H9 (cell line): ENCODE measurements around the gene TIPARP. TPM values are rescaled to one million over a fixed set of nuclear protein-coding genes. Genes with fewer than 3 reads are reported as not detected.

Experiments used
- DNase-seq: peaks from one replicate; pipeline ENCODE4 v3.0.0-alpha.2; 2017
- H2AFZ ChIP-seq: one replicate; pipeline ENCODE4 v1.6.1; 2013; ENCODE audit warnings: mild to moderate bottlenecking, low read length, control low read depth, moderate library complexity
- H2AK5ac ChIP-seq: 2 replicates; pipeline ENCODE4 v1.6.1; 2013; ENCODE audit warnings: low read length, control low read depth, mixed read lengths; ENCODE audit not compliant: insufficient read length
- H2BK120ac ChIP-seq: one replicate; pipeline ENCODE4 v1.6.1; 2013; ENCODE audit warnings: low read depth, mild to moderate bottlenecking, low read length, control low read depth, inconsistent platforms; ENCODE audit not compliant: poor library complexity, severe bottlenecking
- H2BK12ac ChIP-seq: 2 replicates; pipeline ENCODE4 v1.6.1; 2013; ENCODE audit warnings: low read length, control low read depth, mixed read lengths, low read depth; ENCODE audit not compliant: insufficient read length
- H2BK15ac ChIP-seq: 2 replicates; pipeline ENCODE4 v1.6.1; 2013; ENCODE audit warnings: low read depth, low read length, control low read depth
- H2BK20ac ChIP-seq: one replicate; pipeline ENCODE4 v1.6.1; 2013; ENCODE audit warnings: low read depth, mild to moderate bottlenecking, low read length, control low read depth, inconsistent platforms; ENCODE audit not compliant: poor library complexity, severe bottlenecking
- H2BK5ac ChIP-seq: 2 replicates; pipeline ENCODE4 v1.6.1; 2013; ENCODE audit warnings: low read length, control low read depth, mixed read lengths; ENCODE audit not compliant: insufficient read length
- H3K14ac ChIP-seq: 2 replicates; pipeline ENCODE4 v1.6.1; 2013; ENCODE audit warnings: low read length, control low read depth; ENCODE audit not compliant: insufficient read depth
- H3K18ac ChIP-seq: 2 replicates; pipeline ENCODE4 v1.6.1; 2013; ENCODE audit warnings: low read depth, mild to moderate bottlenecking, mixed read lengths, low read length, control low read depth; ENCODE audit not compliant: insufficient read length
- H3K23ac ChIP-seq: 2 replicates; pipeline ENCODE4 v1.6.1; 2013; ENCODE audit warnings: low read length, control low read depth, mixed read lengths, low read depth; ENCODE audit not compliant: insufficient read length
- H3K23me2 ChIP-seq: 2 replicates; pipeline ENCODE4 v1.6.1; 2013; ENCODE audit warnings: low read depth, mild to moderate bottlenecking, mixed read lengths, low read length, control low read depth; ENCODE audit not compliant: insufficient read length, poor library complexity, severe bottlenecking
- H3K27ac ChIP-seq: 2 replicates; pipeline ENCODE4 v1.5.1; 2013; ENCODE audit warnings: low read length, control low read depth, mixed read lengths, low read depth; ENCODE audit not compliant: insufficient read length
- H3K27me3 ChIP-seq: 2 replicates; pipeline ENCODE4 v1.6.1; 2013; ENCODE audit warnings: low read length, control low read depth, inconsistent platforms; ENCODE audit not compliant: insufficient read depth
- H3K4ac ChIP-seq: 2 replicates; pipeline ENCODE4 v1.6.1; 2013; ENCODE audit warnings: low read depth, mild to moderate bottlenecking, control low read depth, inconsistent platforms, low read length, moderate library complexity
- H3K4me1 ChIP-seq: 2 replicates; pipeline ENCODE4 v1.6.1; 2013; ENCODE audit warnings: low read length, control low read depth, inconsistent platforms; ENCODE audit not compliant: insufficient read depth
- H3K4me2 ChIP-seq: 2 replicates; pipeline ENCODE4 v1.6.1; 2013; ENCODE audit warnings: low read length, control low read depth, mixed read lengths; ENCODE audit not compliant: insufficient read length, insufficient read depth
- H3K56ac ChIP-seq: 2 replicates; pipeline ENCODE4 v1.6.1; 2013; ENCODE audit warnings: low read depth, mild to moderate bottlenecking, mixed read lengths, low read length, control low read depth; ENCODE audit not compliant: insufficient read length
- H3K79me1 ChIP-seq: 2 replicates; pipeline ENCODE4 v1.6.1; 2013; ENCODE audit warnings: low read depth, mild to moderate bottlenecking, moderate library complexity, low read length, control low read depth, inconsistent platforms; ENCODE audit not compliant: insufficient read depth, poor library complexity, severe bottlenecking
- H3K79me2 ChIP-seq: 2 replicates; pipeline ENCODE4 v1.6.1; 2013; ENCODE audit warnings: low read length, control low read depth, inconsistent platforms; ENCODE audit not compliant: insufficient read depth
- H3K9ac ChIP-seq: 2 replicates; pipeline ENCODE4 v1.6.1; 2013; ENCODE audit warnings: low read length, control low read depth, mixed read lengths; ENCODE audit not compliant: insufficient read length; ENCODE audit errors: extremely low read depth
- H3K9me3 ChIP-seq: one replicate; pipeline ENCODE4 v1.6.1; 2013; ENCODE audit warnings: low read depth, low read length, inconsistent platforms; ENCODE audit not compliant: control insufficient read depth
- H3T11ph ChIP-seq: one replicate; pipeline ENCODE4 v1.6.1; 2013; ENCODE audit warnings: mild to moderate bottlenecking, low read length, control low read depth, inconsistent platforms
- H4K20me1 ChIP-seq: one replicate; pipeline ENCODE4 v1.6.1; 2013; ENCODE audit not compliant: control insufficient read depth, insufficient read length, insufficient read depth
- H4K5ac ChIP-seq: 2 replicates; pipeline ENCODE4 v1.6.1; 2013; ENCODE audit warnings: low read depth, mild to moderate bottlenecking, mixed read lengths, low read length, control low read depth; ENCODE audit not compliant: insufficient read length
- H4K8ac ChIP-seq: replicated peaks from 2 replicates; pipeline ENCODE4 v1.6.1; 2013; ENCODE audit warnings: low read length, control low read depth, mixed read lengths, low read depth; ENCODE audit not compliant: insufficient read length
- H4K91ac ChIP-seq: 2 replicates; pipeline ENCODE4 v1.6.1; 2013; ENCODE audit warnings: low read depth, mild to moderate bottlenecking, moderate library complexity, mixed read lengths, low read length, control low read depth; ENCODE audit not compliant: insufficient read length
- H3K27ac Mint-ChIP-seq, 3 experiments: 2 replicates in 2 of 3; 3 replicates in 1 of 3; pipeline ENCODE4 v1.8.0; 2020 to 2021; ENCODE audit warnings: mixed read lengths in 3 of 3, mild to moderate bottlenecking in 1 of 3, moderate library complexity in 1 of 3
- H3K27me3 Mint-ChIP-seq: 2 replicates; pipeline ENCODE4 v1.8.0; 2021; ENCODE audit warnings: low read depth, mild to moderate bottlenecking, moderate library complexity, mixed read lengths
- H3K36me3 Mint-ChIP-seq, 3 experiments: 2 replicates in 2 of 3; 3 replicates in 1 of 3; pipeline ENCODE4 v1.8.0; 2020 to 2021; ENCODE audit warnings: low read depth in 3 of 3, mixed read lengths in 3 of 3; ENCODE audit not compliant: insufficient read depth in 1 of 3
- H3K4me1 Mint-ChIP-seq, 2 experiments: 2 replicates each; pipeline ENCODE4 v1.8.0; 2020; ENCODE audit warnings: mixed read lengths in 2 of 2
- H3K4me3 Mint-ChIP-seq, 2 experiments: 2 replicates in 1 of 2; 3 replicates in 1 of 2; pipeline ENCODE4 v1.8.0; 2020 to 2021; ENCODE audit warnings: mild to moderate bottlenecking in 2 of 2, mixed read lengths in 2 of 2, moderate library complexity in 1 of 2
- H3K9me3 Mint-ChIP-seq, 2 experiments: 2 replicates in 1 of 2; 3 replicates in 1 of 2; pipeline ENCODE4 v1.8.0; 2020; ENCODE audit warnings: mild to moderate bottlenecking in 2 of 2, mixed read lengths in 2 of 2, moderate library complexity in 1 of 2
- CTCF ChIP-seq: fragments of 200-600 bp; sonication (generic); conservative IDR thresholded peaks from 3 replicates; pipeline ENCODE4 v1.8.0; 2021; ENCODE audit warnings: antibody characterized with exemption, mild to moderate bottlenecking
- WGBS: extraction: QIAGEN DNeasy Blood & Tissue Kit; methylation state at CpG from one replicate; pipeline ENCODE4 v1.1.7; 2013; ENCODE audit warnings: missing lambda C conversion rate, low lambda C conversion rate, mixed read lengths; ENCODE audit not compliant: insufficient read length; ENCODE audit errors: extremely low coverage; 5-methylcytosine and 5-hydroxymethylcytosine counted together
- total RNA-seq: library from RNA; stranded (reverse); gene quantifications from 2 replicates; pipeline ENCODE4 v1.2.1, GENCODE V29; 2021

TIPARP gene
- total RNA-seq, 1 experiment from 2014 or later: 5.9 TPM

- Histone ChIP-seq H3K27me3 (no peaks in the 10 kb centered on the region), H2BK15ac (no peak overlapping the region), H3K79me1 (no peaks in the 10 kb centered on the region), H2AK5ac (no peak overlapping the region), H3K79me2 (no peaks in the 10 kb centered on the region), H3K56ac (no peak overlapping the region), H3K9me3 (no peaks in the 10 kb centered on the region), H3K9ac (no peak overlapping the region), H2BK12ac (no peak overlapping the region), H3K23ac (no peak overlapping the region), H2AFZ (no peak overlapping the region), H3K18ac (no peak overlapping the region), H4K20me1 (no peaks in the 10 kb centered on the region), H3K4ac (no peak overlapping the region), H3K14ac (no peak overlapping the region; the same call in 1 of the 2 replicates), H4K8ac (no peak overlapping the region), H3T11ph (no peak overlapping the region), H4K91ac (no peak overlapping the region), H3K23me2 (no peaks in the 10 kb centered on the region), H3K27ac (no peak overlapping the region), H2BK20ac (no peak overlapping the region), H3K4me1 (peaks cover 4% of the 10 kb centered on the region; the same call in 1 of the 2 replicates), H4K5ac (no peak overlapping the region), H2BK5ac (no peak overlapping the region), H3K4me2 (no peak overlapping the region), H2BK120ac (no peak overlapping the region)
- TF ChIP-seq CTCF: no peak
- no CpG with 5 or more reads among the region's 2 CpGs for WGBS
- Mint-ChIP-seq H3K9me3 (no peaks in the 10 kb centered on the region), H3K4me3 (no peak overlapping the region), H3K4me1 (peaks cover 25 to 33% of the 10 kb centered on the region in 2 experiments), H3K27me3 (no peaks in the 10 kb centered on the region), H3K36me3 (no peaks in the 10 kb centered on the region), H3K27ac (peak overlapping the region in 2 of 3 experiments; percentile 59 to 78; a peak in 3 of 7 replicates)
- no peak for DNase-seq
Observed at GRCh38 chr3:156723182-156723619, 48.8 kb downstream of the TIPARP start.
